ENCODE results near the gene SFRP2.

- TF ChIP-seq REST (IDR thresholded peaks at IDR 0.05; ENCODE audit: insufficient replicate concordance, low read depth) (no peak), POLR2AphosphoS5 (IDR thresholded peaks at IDR 0.05; ENCODE audit: low read depth) (no peak), GABPA (IDR thresholded peaks at IDR 0.05; ENCODE audit: low read depth) (no peak), CTCF (IDR thresholded peaks at IDR 0.05; ENCODE audit: insufficient read depth, low read length) (no peak)
Measured at GRCh38 chr4:153787575-153787974, 1.3 kb downstream of the SFRP2 start.
